ENCODE data around the gene QSER1.

Gene QSER1

GRCh38 chr11:33001751-33002542, 109.3 kb downstream of the QSER1 start:
- no peaks in the 10 kb centered on the region for H3K27me3 ChIP-seq (ENCODE audit: insufficient read depth, poor library complexity, severe bottlenecking)
- TF ChIP-seq CTCF (IDR thresholded peaks at IDR 0.05; ENCODE audit: poor library complexity, severe bottlenecking), result no peak
- ATAC-seq (ENCODE audit: low read depth) (no peak), DNase-seq (ENCODE audit: low spot score) (no peak)
- no peaks in the 10 kb centered on the region for H3K36me3 ChIP-seq (ENCODE audit: low read depth)
- H3K4me3 ChIP-seq (ENCODE audit: severe bottlenecking), result no peak overlapping the region
- H3K9me3 ChIP-seq (ENCODE audit: severe bottlenecking), result peaks cover 4% of the 10 kb centered on the region
- peaks cover 18% of the 10 kb centered on the region for H3K4me1 ChIP-seq (ENCODE audit: insufficient read depth, poor library complexity, severe bottlenecking)
- H3K27ac ChIP-seq (ENCODE audit: poor library complexity, severe bottlenecking), result no peak overlapping the region

- Histone ChIP-seq H3K27me3 (ENCODE audit: insufficient read depth, poor library complexity, severe bottlenecking) (no peaks in the 10 kb centered on the region), H3K4me1 (ENCODE audit: insufficient read depth, poor library complexity, severe bottlenecking) (peaks cover 13% of the 10 kb centered on the region), H3K27ac (ENCODE audit: poor library complexity, severe bottlenecking) (no peak overlapping the region), H3K36me3 (ENCODE audit: low read depth) (no peaks in the 10 kb centered on the region), H3K4me3 (ENCODE audit: severe bottlenecking) (no peak overlapping the region), H3K9me3 (ENCODE audit: severe bottlenecking) (no peaks in the 10 kb centered on the region)
- DNase-seq (ENCODE audit: low spot score) (no peak), ATAC-seq (ENCODE audit: low read depth) (no peak)
- no peak for TF ChIP-seq CTCF (IDR thresholded peaks at IDR 0.05; ENCODE audit: poor library complexity, severe bottlenecking)
These were observed 112.6 kb downstream of the QSER1 start for GRCh38 chr11:33005175-33005574.

- TF ChIP-seq CTCF (IDR thresholded peaks at IDR 0.05; ENCODE audit: poor library complexity, severe bottlenecking), result no peak
- peaks cover 7% of the 10 kb centered on the region for H3K4me1 ChIP-seq (ENCODE audit: insufficient read depth, poor library complexity, severe bottlenecking)
- no peaks in the 10 kb centered on the region for H3K36me3 ChIP-seq (ENCODE audit: low read depth)
- DNase-seq (ENCODE audit: low spot score), result no peak
- H3K27me3 ChIP-seq (ENCODE audit: insufficient read depth, poor library complexity, severe bottlenecking), result no peaks in the 10 kb centered on the region
- no peak overlapping the region for H3K27ac ChIP-seq (ENCODE audit: poor library complexity, severe bottlenecking)
- H3K4me3 ChIP-seq (ENCODE audit: severe bottlenecking), result no peak overlapping the region
- no peak for ATAC-seq (ENCODE audit: low read depth)
- no peaks in the 10 kb centered on the region for H3K9me3 ChIP-seq (ENCODE audit: severe bottlenecking)
These were observed 113.4 kb downstream of the QSER1 start for GRCh38 chr11:33006010-33006409.

GRCh38 chr11:33013755-33014154, 121.1 kb downstream of the QSER1 start:
- Histone ChIP-seq H3K27ac (ENCODE audit: poor library complexity, severe bottlenecking) (peak overlapping the region; percentile 90), H3K9me3 (ENCODE audit: severe bottlenecking) (no peaks in the 10 kb centered on the region), H3K4me1 (ENCODE audit: insufficient read depth, poor library complexity, severe bottlenecking) (peaks cover 20% of the 10 kb centered on the region), H3K36me3 (ENCODE audit: low read depth) (no peaks in the 10 kb centered on the region), H3K4me3 (ENCODE audit: severe bottlenecking) (no peak overlapping the region), H3K27me3 (ENCODE audit: insufficient read depth, poor library complexity, severe bottlenecking) (no peaks in the 10 kb centered on the region)
- no peak for TF ChIP-seq CTCF (IDR thresholded peaks at IDR 0.05; ENCODE audit: poor library complexity, severe bottlenecking)
- ATAC-seq (ENCODE audit: low read depth), result no peak
- no peak for DNase-seq (ENCODE audit: low spot score)

Data from RWPE2 (cell line).